Measurements from ENCODE around the gene TUBGCP5. TPM values are rescaled to one million over a fixed set of nuclear protein-coding genes. Genes with fewer than 3 reads are reported as not detected.

TUBGCP5 gene
- total and polyA plus RNA-seq, 10 of the 15 experiments (the other 5 are each of a cell fraction or from before 2014, with no cell fraction given) = 6.4 to 29.2 (median 20.2) TPM

- no peak overlapping the region for H3K4me3 ChIP-seq
- H3K27ac ChIP-seq (ENCODE audit: control insufficient read depth, insufficient read depth) = no peak overlapping the region
- CTCF ChIA-PET = no interaction called here
- ATAC-seq (no peak), DNase-seq (ENCODE audit: low read depth, low spot score) (no peak), FAIRE-seq (no peak)
- POLR2A ChIA-PET = no interaction called here
- intact Hi-C loops (cut with micrococcal nuclease; ENCODE audit: unreplicated experiment) = no loop called here
- no peaks in the 10 kb centered on the region for H3K36me3 ChIP-seq (ENCODE audit: control insufficient read depth in 2 of 2, insufficient read depth in 2 of 2, low read length in 1 of 2)
- H3K9me3 ChIP-seq (replicated peaks; ENCODE audit: control insufficient read depth, insufficient read depth, low read length) = no peaks in the 10 kb centered on the region
- H2AFZ ChIP-seq (ENCODE audit: control insufficient read depth, low read depth, low read length) = no peak overlapping the region
- peaks cover 12% of the 10 kb centered on the region for H3K4me1 ChIP-seq (ENCODE audit: control insufficient read depth, insufficient read depth, low read length)
- in situ Hi-C loops (cut with MboI) = no loop called here
- RAD21 ChIA-PET (ENCODE audit: unreplicated experiment) = no interaction called here
- H3K27me3 ChIP-seq (replicated peaks in 1 of 2; ENCODE audit: control insufficient read depth in 2 of 2, insufficient read depth in 2 of 2, low read length in 1 of 2) = no peaks in the 10 kb centered on the region
- H3K9ac ChIP-seq (ENCODE audit: control insufficient read depth, insufficient read depth, low read length) = no peak overlapping the region
- no peak overlapping the region for H3K4me2 ChIP-seq (ENCODE audit: control insufficient read depth, insufficient read depth)
- no TSS peak for BruUV-seq (replicated peaks)
- WGBS (ENCODE audit: insufficient coverage, insufficient replicate concordance, low lambda C conversion rate, missing lambda C conversion rate) = 73% methylated on average over 12 of the region's 12 CpGs
- H4K20me1 ChIP-seq (ENCODE audit: control insufficient read depth, insufficient read depth) = no peaks in the 10 kb centered on the region
- peaks cover 12% of the 10 kb centered on the region for H3K79me2 ChIP-seq (ENCODE audit: control insufficient read depth, insufficient read depth, low read length)
- SMC1A ChIA-PET (ENCODE audit: uncharacterized antibody, unreplicated experiment) = no interaction called here
- TF ChIP-seq CBX3 (IDR thresholded peaks at IDR 0.05; ENCODE audit: borderline replicate concordance, low read depth) = no peak
- TF ChIP-seq IRF5 (IDR thresholded peaks at IDR 0.05; ENCODE audit: borderline replicate concordance) = no peak
- no peak for TF ChIP-seq RELB (IDR thresholded peaks at IDR 0.05; ENCODE audit: low read depth)
- no peak for TF ChIP-seq SMARCA5 (IDR thresholded peaks at IDR 0.05)
- no peak for TF ChIP-seq SPI1 (IDR thresholded peaks at IDR 0.05; ENCODE audit: borderline replicate concordance, insufficient read depth, low read depth, low read length)
- no peak for TF ChIP-seq CBX5 (IDR thresholded peaks at IDR 0.05; ENCODE audit: low read depth)
- no peak for TF ChIP-seq ZBED1 (IDR thresholded peaks at IDR 0.05; ENCODE audit: borderline replicate concordance)
- TF ChIP-seq MLLT1 (IDR thresholded peaks at IDR 0.05) = no peak
- no peak for TF ChIP-seq SMAD1 (IDR thresholded peaks at IDR 0.05; ENCODE audit: low read depth, partially characterized antibody)
- no peak for TF ChIP-seq CEBPZ (IDR thresholded peaks at IDR 0.05; ENCODE audit: low read depth, low read length)
- no peak for TF ChIP-seq E2F4 (IDR thresholded peaks at IDR 0.05; ENCODE audit: low read depth, low read length)
- TF ChIP-seq POLR2AphosphoS2 (IDR thresholded peaks at IDR 0.05; ENCODE audit: low read depth, low read length) = no peak
- TF ChIP-seq MYC (IDR thresholded peaks at IDR 0.05; ENCODE audit: insufficient read depth, insufficient read length, insufficient replicate concordance, low read length, severe bottlenecking) = no peak
Observed at GRCh38 chr15:22954326-22954725, 85.0 kb downstream of the TUBGCP5 start.
